ENCODE results near the gene NOP16.

NOP16 gene

GRCh38 chr5:176418251-176418650, 29.9 kb upstream of the NOP16 start:
- Histone ChIP-seq H3K4me1 (ENCODE audit: insufficient read depth, low read length) (no peaks in the 10 kb centered on the region), H3K27ac (ENCODE audit: low read depth, low read length) (no peak overlapping the region), H3K27me3 (ENCODE audit: insufficient read depth, low read length) (peaks cover 9% of the 10 kb centered on the region), H3K9ac (ENCODE audit: low read depth, low read length) (no peak overlapping the region), H3K4me3 (ENCODE audit: low read length) (no peak overlapping the region), H3K36me3 (ENCODE audit: insufficient read depth, low read length) (no peaks in the 10 kb centered on the region), H3K9me3 (ENCODE audit: insufficient read depth, low read depth, low read length) (peaks cover 9% of the 10 kb centered on the region; the same call in 1 of the 2 replicates)
- 88% methylated on average over 9 of the region's 9 CpGs for WGBS

GRCh38 chr5:176416965-176417364, 28.6 kb upstream of the NOP16 start:
- H3K27me3 ChIP-seq (ENCODE audit: insufficient read depth, low read length) = peaks cover 9% of the 10 kb centered on the region
- H3K36me3 ChIP-seq (ENCODE audit: insufficient read depth, low read length) = no peaks in the 10 kb centered on the region
- H3K4me1 ChIP-seq (ENCODE audit: insufficient read depth, low read length) = no peaks in the 10 kb centered on the region
- H3K9ac ChIP-seq (ENCODE audit: low read depth, low read length) = peak overlapping the region; percentile 46; the same call in 1 of the 2 replicates
- H3K4me3 ChIP-seq (ENCODE audit: low read length) = peak overlapping the region; percentile 74
- no peak overlapping the region for H3K27ac ChIP-seq (ENCODE audit: low read depth, low read length)
- WGBS = 87% methylated on average over 11 of the region's 11 CpGs
- H3K9me3 ChIP-seq (ENCODE audit: insufficient read depth, low read depth, low read length) = peaks cover 9% of the 10 kb centered on the region; the same call in 1 of the 2 replicates

GRCh38 chr5:176415952-176416924, 27.8 kb upstream of the NOP16 start, which contains the start of gene CLTB:
CLTB (minus strand) TSS chr5:176416539; CDS start chr5:176416363, 176 bp downstream.
- Histone ChIP-seq H3K36me3 (ENCODE audit: insufficient read depth, low read length) (no peaks in the 10 kb centered on the region), H3K9me3 (ENCODE audit: insufficient read depth, low read depth, low read length) (peaks cover 9% of the 10 kb centered on the region; the same call in 1 of the 2 replicates), H3K4me1 (ENCODE audit: insufficient read depth, low read length) (no peaks in the 10 kb centered on the region), H3K27ac (ENCODE audit: low read depth, low read length) (peak within 1 kb of the TSS; percentile 12; the same call in 1 of the 2 replicates), H3K9ac (ENCODE audit: low read depth, low read length) (peak within 1 kb of the TSS; percentile 67), H3K27me3 (ENCODE audit: insufficient read depth, low read length) (peaks cover 9% of the 10 kb centered on the region), H3K4me3 (ENCODE audit: low read length) (peak within 1 kb of the TSS; percentile 74)
- WGBS = 2% methylated on average over 107 of the region's 107 CpGs

GRCh38 chr5:176415240-176415951, 27.0 kb upstream of the NOP16 start:
- H3K36me3 ChIP-seq (ENCODE audit: insufficient read depth, low read length) = no peaks in the 10 kb centered on the region
- H3K4me3 ChIP-seq (ENCODE audit: low read length) = peak overlapping the region; percentile 74
- 81% methylated on average over 12 of the region's 13 CpGs for WGBS
- peaks cover 6% of the 10 kb centered on the region; the same call in 1 of the 2 replicates for H3K9me3 ChIP-seq (ENCODE audit: insufficient read depth, low read depth, low read length)
- peaks cover 9% of the 10 kb centered on the region for H3K27me3 ChIP-seq (ENCODE audit: insufficient read depth, low read length)
- no peaks in the 10 kb centered on the region for H3K4me1 ChIP-seq (ENCODE audit: insufficient read depth, low read length)
- no peak overlapping the region for H3K27ac ChIP-seq (ENCODE audit: low read depth, low read length)
- H3K9ac ChIP-seq (ENCODE audit: low read depth, low read length) = no peak overlapping the region; the same call in 1 of the 2 replicates

GRCh38 chr5:176414704-176415103, 26.3 kb upstream of the NOP16 start:
- Histone ChIP-seq H3K27me3 (ENCODE audit: insufficient read depth, low read length) (peaks cover 9% of the 10 kb centered on the region), H3K27ac (ENCODE audit: low read depth, low read length) (no peak overlapping the region), H3K36me3 (ENCODE audit: insufficient read depth, low read length) (no peaks in the 10 kb centered on the region), H3K4me1 (ENCODE audit: insufficient read depth, low read length) (no peaks in the 10 kb centered on the region), H3K4me3 (ENCODE audit: low read length) (no peak overlapping the region), H3K9ac (ENCODE audit: low read depth, low read length) (no peak overlapping the region), H3K9me3 (ENCODE audit: insufficient read depth, low read depth, low read length) (peaks cover 1% of the 10 kb centered on the region; the same call in 1 of the 2 replicates)
- 95% methylated on average over 3 of the region's 3 CpGs for WGBS

- no peak overlapping the region for H3K9ac ChIP-seq (ENCODE audit: low read depth, low read length)
- H3K4me1 ChIP-seq (ENCODE audit: insufficient read depth, low read length) = no peaks in the 10 kb centered on the region
Measured at GRCh38 chr5:176413709-176414191, 25.4 kb upstream of the NOP16 start.

GRCh38 chr5:176413255-176413565, 24.8 kb upstream of the NOP16 start:
- Histone ChIP-seq H3K27ac (ENCODE audit: low read depth, low read length) (no peak overlapping the region), H3K27me3 (ENCODE audit: insufficient read depth, low read length) (peaks cover 9% of the 10 kb centered on the region), H3K4me1 (ENCODE audit: insufficient read depth, low read length) (no peaks in the 10 kb centered on the region), H3K9me3 (ENCODE audit: insufficient read depth, low read depth, low read length) (no peaks in the 10 kb centered on the region), H3K4me3 (ENCODE audit: low read length) (no peak overlapping the region), H3K9ac (ENCODE audit: low read depth, low read length) (no peak overlapping the region), H3K36me3 (ENCODE audit: insufficient read depth, low read length) (no peaks in the 10 kb centered on the region)
- 88% methylated on average over 2 of the region's 2 CpGs for WGBS

More at GRCh38 chr5:176413709-176414191, 25.4 kb upstream of the NOP16 start:
- Histone ChIP-seq H3K27ac (ENCODE audit: low read depth, low read length) (no peak overlapping the region), H3K4me3 (ENCODE audit: low read length) (no peak overlapping the region), H3K36me3 (ENCODE audit: insufficient read depth, low read length) (no peaks in the 10 kb centered on the region), H3K9me3 (ENCODE audit: insufficient read depth, low read depth, low read length) (no peaks in the 10 kb centered on the region), H3K27me3 (ENCODE audit: insufficient read depth, low read length) (peaks cover 9% of the 10 kb centered on the region)
- WGBS = 88% methylated on average over 7 of the region's 7 CpGs

GRCh38 chr5:176412517-176413254, 24.3 kb upstream of the NOP16 start:
- WGBS = 91% methylated on average over 10 of the region's 10 CpGs
- H3K9ac ChIP-seq (ENCODE audit: low read depth, low read length) = no peak overlapping the region
- no peaks in the 10 kb centered on the region for H3K9me3 ChIP-seq (ENCODE audit: insufficient read depth, low read depth, low read length)
- H3K36me3 ChIP-seq (ENCODE audit: insufficient read depth, low read length) = no peaks in the 10 kb centered on the region
- H3K4me3 ChIP-seq (ENCODE audit: low read length) = no peak overlapping the region
- no peak overlapping the region for H3K27ac ChIP-seq (ENCODE audit: low read depth, low read length)
- H3K4me1 ChIP-seq (ENCODE audit: insufficient read depth, low read length) = no peaks in the 10 kb centered on the region
- peaks cover 9% of the 10 kb centered on the region for H3K27me3 ChIP-seq (ENCODE audit: insufficient read depth, low read length)

- Histone ChIP-seq H3K27me3 (ENCODE audit: insufficient read depth, low read length) (no peaks in the 10 kb centered on the region), H3K9ac (ENCODE audit: low read depth, low read length) (no peak overlapping the region), H3K27ac (ENCODE audit: low read depth, low read length) (no peak overlapping the region), H3K9me3 (ENCODE audit: insufficient read depth, low read depth, low read length) (no peaks in the 10 kb centered on the region), H3K4me3 (ENCODE audit: low read length) (no peak overlapping the region), H3K4me1 (ENCODE audit: insufficient read depth, low read length) (no peaks in the 10 kb centered on the region), H3K36me3 (ENCODE audit: insufficient read depth, low read length) (no peaks in the 10 kb centered on the region)
- 92% methylated on average over 5 of the region's 5 CpGs for WGBS
Measured at GRCh38 chr5:176410486-176411180, 22.2 kb upstream of the NOP16 start.

GRCh38 chr5:176409765-176410164, 21.4 kb upstream of the NOP16 start:
- H3K9ac ChIP-seq (ENCODE audit: low read depth, low read length) = no peak overlapping the region
- H3K27me3 ChIP-seq (ENCODE audit: insufficient read depth, low read length) = no peaks in the 10 kb centered on the region
- H3K27ac ChIP-seq (ENCODE audit: low read depth, low read length) = no peak overlapping the region
- 94% methylated on average over 4 of the region's 4 CpGs for WGBS
- H3K9me3 ChIP-seq (ENCODE audit: insufficient read depth, low read depth, low read length) = no peaks in the 10 kb centered on the region
- H3K4me3 ChIP-seq (ENCODE audit: low read length) = no peak overlapping the region
- no peaks in the 10 kb centered on the region for H3K36me3 ChIP-seq (ENCODE audit: insufficient read depth, low read length)
- no peaks in the 10 kb centered on the region for H3K4me1 ChIP-seq (ENCODE audit: insufficient read depth, low read length)
